CD4-positive, alpha-beta T cell treated with Interleukin-21 for 1 hour (primary cell): Measurements from ENCODE around the gene CHD6.

Experiments
- DNase-seq: peaks from one replicate; pipeline ENCODE4 v3.0.0-alpha.2; 2020

Gene CHD6

GRCh38 chr20:41586772-41587171 is 31.4 kb downstream of the CHD6 start:
- DNase-seq: no peak

- no peak for DNase-seq
Observed at GRCh38 chr20:41580350-41580749, 37.8 kb downstream of the CHD6 start.

GRCh38 chr20:41577129-41578009 is 40.8 kb downstream of the CHD6 start:
- DNase-seq: no peak

- no peak for DNase-seq
Observed at GRCh38 chr20:41575412-41575811, 42.8 kb downstream of the CHD6 start.

GRCh38 chr20:41574802-41575389 is 43.3 kb downstream of the CHD6 start:
- DNase-seq: no peak

- no peak for DNase-seq
Observed at GRCh38 chr20:41573955-41574354, 44.2 kb downstream of the CHD6 start.

GRCh38 chr20:41572010-41572572 is 46.1 kb downstream of the CHD6 start:
- no peak for DNase-seq

- no peak for DNase-seq
Observed at GRCh38 chr20:41571006-41571405, 47.2 kb downstream of the CHD6 start.

- DNase-seq: no peak
Observed at GRCh38 chr20:41570557-41570956, 47.6 kb downstream of the CHD6 start.

GRCh38 chr20:41567615-41568014 is 50.6 kb downstream of the CHD6 start:
- no peak for DNase-seq

GRCh38 chr20:41566896-41567527 is 51.2 kb downstream of the CHD6 start:
- no peak for DNase-seq

GRCh38 chr20:41563087-41563486 is 55.1 kb downstream of the CHD6 start:
- DNase-seq: no peak

GRCh38 chr20:41560970-41561369 is 57.2 kb downstream of the CHD6 start:
- no peak for DNase-seq

GRCh38 chr20:41559658-41560057 is 58.5 kb downstream of the CHD6 start:
- no peak for DNase-seq

- DNase-seq: no peak
Observed at GRCh38 chr20:41553142-41553879, 64.9 kb downstream of the CHD6 start.

GRCh38 chr20:41552295-41553068 is 65.7 kb downstream of the CHD6 start:
- DNase-seq: no peak

GRCh38 chr20:41551011-41551705 is 67.0 kb downstream of the CHD6 start:
- DNase-seq: no peak

- no peak for DNase-seq
Observed at GRCh38 chr20:41547221-41547620, 71.0 kb downstream of the CHD6 start.

GRCh38 chr20:41546535-41546934 is 71.6 kb downstream of the CHD6 start:
- DNase-seq: no peak

- DNase-seq: no peak
Observed at GRCh38 chr20:41544472-41544871, 73.7 kb downstream of the CHD6 start.

GRCh38 chr20:41540918-41541317 is 77.3 kb downstream of the CHD6 start:
- DNase-seq: no peak

GRCh38 chr20:41540459-41540858 is 77.7 kb downstream of the CHD6 start:
- no peak for DNase-seq
